ENCODE results near the gene MYL1.

DNA sequence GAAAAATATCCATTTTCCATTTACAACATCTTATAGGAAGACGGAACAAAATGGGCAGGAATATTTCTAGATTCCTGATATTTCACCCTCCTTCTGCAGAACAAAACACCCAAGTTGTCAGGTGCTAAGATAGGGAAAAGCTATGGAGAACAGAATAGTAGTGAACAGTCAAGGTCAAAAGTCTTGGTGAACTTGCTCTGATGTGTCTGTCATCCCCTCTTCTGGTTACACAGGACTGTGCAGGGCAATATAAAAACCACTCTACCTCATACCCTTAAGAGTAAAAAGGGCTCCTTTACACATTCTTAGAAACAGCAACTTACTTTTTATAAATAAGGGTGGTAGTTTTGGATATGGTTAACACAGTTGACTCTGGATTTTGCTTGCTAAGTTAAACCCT lies 4.4 kb downstream of the MYL1 start:
- TF ChIP-seq, protein P1, sequence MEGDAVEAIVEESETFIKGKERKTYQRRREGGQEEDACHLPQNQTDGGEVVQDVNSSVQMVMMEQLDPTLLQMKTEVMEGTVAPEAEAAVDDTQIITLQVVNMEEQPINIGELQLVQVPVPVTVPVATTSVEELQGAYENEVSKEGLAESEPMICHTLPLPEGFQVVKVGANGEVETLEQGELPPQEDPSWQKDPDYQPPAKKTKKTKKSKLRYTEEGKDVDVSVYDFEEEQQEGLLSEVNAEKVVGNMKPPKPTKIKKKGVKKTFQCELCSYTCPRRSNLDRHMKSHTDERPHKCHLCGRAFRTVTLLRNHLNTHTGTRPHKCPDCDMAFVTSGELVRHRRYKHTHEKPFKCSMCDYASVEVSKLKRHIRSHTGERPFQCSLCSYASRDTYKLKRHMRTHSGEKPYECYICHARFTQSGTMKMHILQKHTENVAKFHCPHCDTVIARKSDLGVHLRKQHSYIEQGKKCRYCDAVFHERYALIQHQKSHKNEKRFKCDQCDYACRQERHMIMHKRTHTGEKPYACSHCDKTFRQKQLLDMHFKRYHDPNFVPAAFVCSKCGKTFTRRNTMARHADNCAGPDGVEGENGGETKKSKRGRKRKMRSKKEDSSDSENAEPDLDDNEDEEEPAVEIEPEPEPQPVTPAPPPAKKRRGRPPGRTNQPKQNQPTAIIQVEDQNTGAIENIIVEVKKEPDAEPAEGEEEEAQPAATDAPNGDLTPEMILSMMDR (IDR thresholded peaks at IDR 0.05), result no peak
- no peak for TF ChIP-seq EZH2 (IDR thresholded peaks at IDR 0.05; ENCODE audit: borderline replicate concordance, insufficient read depth, low read depth, low read length, poor library complexity, severe bottlenecking)

All from B cell (primary cell).